Naive thymus-derived CD8-positive, alpha-beta T cell (primary cell): ENCODE results near the gene HEXD. TPM values are rescaled to one million over a fixed set of nuclear protein-coding genes. Genes with fewer than 3 reads are reported as not detected.

Experiments used
- ATAC-seq, 2 donors: fragments of 150-1000 bp; cut with Tn5 transposase in 1 of 2; sonication (Bioruptor Pico), chemical (Tn5 transposase) in 1 of 2; 1 replicate in 1 of 2; 2 replicates in 1 of 2; pipeline ENCODE4 v1.10.0; 2021; ENCODE audit warnings: mild to moderate bottlenecking in 2 of 2, moderate library complexity in 2 of 2
- POLR2A ChIA-PET: fragments of 350-600 bp; sonication (Branson Sonifier 250); formaldehyde crosslinking; loops from one replicate; lab custom pipeline; 2021; ENCODE audit warnings: antibody characterized with exemption; lab: Charles Lee
- DNase-seq, 10 donors: peaks; one replicate each; pipeline versions ENCODE4 v3.0.0 to v3.0.0-alpha.2; 2020 to 2022
- H3K27ac Mint-ChIP-seq, 10 donors: one replicate each; pipeline ENCODE4 v1.8.0; 2020 to 2022; ENCODE audit warnings: mild to moderate bottlenecking in 10 of 10, mixed read lengths in 10 of 10, moderate library complexity in 4 of 10, inconsistent platforms in 1 of 10
- H3K27me3 Mint-ChIP-seq, 5 donors: one replicate each; pipeline ENCODE4 v1.8.0; 2021 to 2022; ENCODE audit warnings: mixed read lengths in 5 of 5
- H3K36me3 Mint-ChIP-seq, 3 donors: one replicate each; pipeline ENCODE4 v1.8.0; 2020 to 2022; ENCODE audit warnings: mixed read lengths in 3 of 3, mild to moderate bottlenecking in 2 of 3, inconsistent platforms in 1 of 3
- H3K4me1 Mint-ChIP-seq, 4 donors: one replicate each; pipeline ENCODE4 v1.8.0; 2021 to 2022; ENCODE audit warnings: mixed read lengths in 4 of 4
- H3K4me3 Mint-ChIP-seq, 10 donors: one replicate each; pipeline ENCODE4 v1.8.0; 2020 to 2022; ENCODE audit warnings: mild to moderate bottlenecking in 10 of 10, mixed read lengths in 10 of 10, moderate library complexity in 6 of 10, inconsistent platforms in 1 of 10
- H3K9me3 Mint-ChIP-seq, 9 donors: one replicate each; pipeline ENCODE4 v1.8.0; 2020 to 2022; ENCODE audit warnings: mixed read lengths in 9 of 9, mild to moderate bottlenecking in 3 of 9, inconsistent platforms in 1 of 9, moderate library complexity in 1 of 9
- polyA plus RNA-seq, 3 donors: library from polyadenylated mRNA; unstranded; fragments of 300-500 nt; fragmentation: Illumina TruSeq; gene quantifications; one replicate each; pipeline ENCODE4 v1.2.3, GENCODE V29; 2021
- total RNA-seq, 8 experiments: library from RNA in 2 of 8; stranded (reverse) in 2 of 8; gene quantifications; one replicate each; pipeline ENCODE4 v1.2.3 and lab custom pipeline; 2021 to 2026

HEXD gene
- total and polyA plus RNA-seq, 5 experiments from 2014 or later, result 12.1 to 122 (median 18.8) TPM

GRCh38 chr17:82433560-82434215 is 15.5 kb downstream of the HEXD start:
- peaks cover 8 to 48% (median 24%) of the 10 kb centered on the region in 4 donors for H3K4me1 Mint-ChIP-seq
- H3K27me3 Mint-ChIP-seq, result no peaks in the 10 kb centered on the region
- no peak for DNase-seq
- ATAC-seq, result no peak
- peaks cover 0 to 32% (median 0%) of the 10 kb centered on the region in 3 donors for H3K36me3 Mint-ChIP-seq
- H3K9me3 Mint-ChIP-seq, result no peaks in the 10 kb centered on the region
- peak overlapping the region in 3 of 10 donors; percentile 17 to 71 (median 36) for H3K27ac Mint-ChIP-seq
- POLR2A ChIA-PET, result interaction anchor here (1.4 kb wide), 2 partner anchors 15 kb away, joined by 3 to 6 read pairs; no protein-coding TSS in a partner anchor
- H3K4me3 Mint-ChIP-seq, result no peak overlapping the region

- POLR2A ChIA-PET, result interaction anchor here (1.4 kb wide), 1 partner anchor 15 kb away, joined by 3 read pairs; no protein-coding TSS in a partner anchor
- Mint-ChIP-seq H3K36me3 (peaks cover 0 to 29% (median 0%) of the 10 kb centered on the region in 3 donors), H3K27ac (peak overlapping the region in 6 of 10 donors; percentile 24 to 74 (median 32)), H3K4me1 (peaks cover 8 to 43% (median 22%) of the 10 kb centered on the region in 4 donors), H3K9me3 (no peaks in the 10 kb centered on the region), H3K4me3 (peak overlapping the region in 1 of 10 donors; percentile 19), H3K27me3 (no peaks in the 10 kb centered on the region)
- DNase-seq (peak in 4 of 10 donors; percentile 18 to 33 (median 24)), ATAC-seq (peak; percentile 72 to 75)
Observed at GRCh38 chr17:82434216-82434565, 16.0 kb downstream of the HEXD start.

DNA sequence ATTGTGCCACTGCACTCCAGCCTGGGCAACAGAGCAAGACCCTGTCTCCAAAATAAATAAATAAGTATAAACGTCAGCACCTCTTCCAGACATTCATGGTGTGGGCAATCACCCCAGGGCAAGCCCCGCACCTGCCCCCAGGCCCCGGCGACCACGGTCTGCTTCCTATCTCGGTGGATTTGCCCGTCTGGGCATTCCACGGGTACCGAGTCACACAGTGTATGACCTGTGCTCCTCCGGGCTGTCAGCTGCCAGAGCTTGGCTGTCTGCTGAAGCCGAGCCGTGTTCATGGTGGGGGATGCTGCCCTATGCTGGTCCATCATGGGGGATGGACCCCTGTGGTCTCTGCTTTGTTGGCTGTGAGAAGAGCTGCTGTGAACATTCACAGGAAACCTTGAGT is 17.0 kb downstream of the HEXD start:
- H3K27me3 Mint-ChIP-seq, result no peaks in the 10 kb centered on the region
- ATAC-seq (no peak), DNase-seq (peak in 1 of 10 donors; percentile 19)
- peaks cover 0 to 20% (median 0%) of the 10 kb centered on the region in 3 donors for H3K36me3 Mint-ChIP-seq
- peak overlapping the region in 2 of 10 donors; percentile 25 to 62 for H3K27ac Mint-ChIP-seq
- POLR2A ChIA-PET, result interaction anchor here (1.3 to 1.4 kb wide), 2 partner anchors 14 to 16 kb away, joined by 3 read pairs; no protein-coding TSS in a partner anchor
- no peaks in the 10 kb centered on the region for H3K9me3 Mint-ChIP-seq
- peaks cover under 1 to 37% (median 13%) of the 10 kb centered on the region in 4 donors for H3K4me1 Mint-ChIP-seq
- H3K4me3 Mint-ChIP-seq, result no peak overlapping the region

- no peaks in the 10 kb centered on the region for H3K9me3 Mint-ChIP-seq
- H3K27me3 Mint-ChIP-seq, result no peaks in the 10 kb centered on the region
- peaks cover 2 to 36% (median 12%) of the 10 kb centered on the region in 4 donors for H3K4me1 Mint-ChIP-seq
- H3K36me3 Mint-ChIP-seq, result peaks cover 0 to 16% (median 0%) of the 10 kb centered on the region in 3 donors
- DNase-seq, result peak in 1 of 10 donors; percentile 50
- POLR2A ChIA-PET, result interaction anchor here (0.6 to 1.3 kb wide), 4 partner anchors 13 to 86 kb away, joined by 3 to 5 read pairs (median 4); no protein-coding TSS in a partner anchor
- H3K4me3 Mint-ChIP-seq, result no peak overlapping the region
- H3K27ac Mint-ChIP-seq, result peak overlapping the region in 2 of 10 donors; percentile 22 to 53
- no peak for ATAC-seq
Observed at GRCh38 chr17:82435601-82436583, 17.7 kb downstream of the HEXD start.

DNA sequence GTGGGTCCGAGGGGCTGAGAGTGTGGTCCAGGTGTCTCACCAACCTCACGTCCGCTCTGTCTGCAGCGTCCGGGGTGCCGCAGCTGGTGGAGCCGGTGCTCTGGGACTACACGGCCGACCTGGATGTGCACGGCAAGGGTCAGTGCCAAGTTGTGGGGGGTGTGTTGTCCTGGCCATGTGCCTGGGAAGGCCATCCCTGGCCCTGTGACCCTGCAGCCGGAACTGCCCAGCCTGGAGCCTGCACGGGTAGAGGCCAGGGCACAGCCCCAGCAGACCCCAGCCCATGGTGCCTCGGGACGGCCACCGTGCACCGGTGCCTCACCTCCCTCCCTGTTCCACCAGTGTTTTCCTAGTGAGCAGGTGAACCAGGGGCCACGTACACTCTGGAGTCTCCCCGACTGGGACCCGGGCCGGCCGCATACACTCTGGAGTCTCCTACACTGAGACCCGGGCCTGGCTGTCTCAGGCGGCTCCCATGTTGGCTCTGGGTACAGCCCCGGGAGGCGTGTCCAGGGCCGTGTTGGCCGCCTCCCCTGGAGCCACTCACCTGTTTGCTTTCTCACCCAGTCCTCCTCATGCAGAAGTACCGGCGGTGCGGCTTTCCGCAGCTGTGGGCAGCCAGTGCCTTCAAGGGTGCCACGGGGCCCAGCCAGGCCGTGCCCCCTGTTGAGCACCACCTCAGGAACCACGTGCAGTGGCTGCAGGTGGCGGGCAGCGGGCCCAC is 18.6 kb downstream of the HEXD start:
- H3K27ac Mint-ChIP-seq, result peak overlapping the region in 2 of 10 donors; percentile 22 to 53
- H3K9me3 Mint-ChIP-seq, result no peaks in the 10 kb centered on the region
- no peaks in the 10 kb centered on the region for H3K27me3 Mint-ChIP-seq
- peaks cover 2 to 38% (median 12%) of the 10 kb centered on the region in 4 donors for H3K4me1 Mint-ChIP-seq
- ATAC-seq, result no peak
- peaks cover 0 to 7% (median 0%) of the 10 kb centered on the region in 3 donors for H3K36me3 Mint-ChIP-seq
- POLR2A ChIA-PET, result interaction anchor here (1.0 to 2.0 kb wide), 2 partner anchors 13 kb away, joined by 3 to 9 read pairs; no protein-coding TSS in a partner anchor
- peak in 1 of 10 donors; percentile 55 for DNase-seq
- H3K4me3 Mint-ChIP-seq, result no peak overlapping the region

- no peak for ATAC-seq
- Mint-ChIP-seq H3K27me3 (no peaks in the 10 kb centered on the region), H3K4me3 (no peak overlapping the region), H3K27ac (peak overlapping the region in 2 of 10 donors; percentile 28 to 61), H3K36me3 (peaks cover 0 to 5% (median 0%) of the 10 kb centered on the region in 3 donors), H3K4me1 (peaks cover 2 to 39% (median 12%) of the 10 kb centered on the region in 4 donors), H3K9me3 (no peaks in the 10 kb centered on the region)
- POLR2A ChIA-PET, result interaction anchor here (1.1 to 2.0 kb wide), 2 partner anchors 12 to 20 kb away, joined by 3 to 9 read pairs; no protein-coding TSS in a partner anchor
- peak in 1 of 10 donors; percentile 35 for DNase-seq
Observed at GRCh38 chr17:82437325-82437668, 19.1 kb downstream of the HEXD start.

- H3K27me3 Mint-ChIP-seq, result no peaks in the 10 kb centered on the region
- ATAC-seq, result no peak
- no peak overlapping the region for H3K4me3 Mint-ChIP-seq
- peaks cover 2 to 35% (median 14%) of the 10 kb centered on the region in 4 donors for H3K4me1 Mint-ChIP-seq
- H3K9me3 Mint-ChIP-seq, result no peaks in the 10 kb centered on the region
- POLR2A ChIA-PET, result interaction anchor here (1.0 to 2.0 kb wide), 4 partner anchors 11 to 20 kb away, joined by 3 to 9 read pairs (median 4); partner anchors contain the start of gene NARF
- peaks cover 0 to 14% (median 0%) of the 10 kb centered on the region in 3 donors for H3K36me3 Mint-ChIP-seq
- DNase-seq, result peak in 1 of 10 donors; percentile 23
- H3K27ac Mint-ChIP-seq, result peak overlapping the region in 3 of 10 donors; percentile 2 to 61 (median 18)
Observed at GRCh38 chr17:82438401-82439193, 20.4 kb downstream of the HEXD start.

- H3K27ac Mint-ChIP-seq, result peak overlapping the region in 1 of 10 donors; percentile 31
- H3K9me3 Mint-ChIP-seq, result no peaks in the 10 kb centered on the region
- H3K4me1 Mint-ChIP-seq, result peaks cover 0 to 29% (median 10%) of the 10 kb centered on the region in 4 donors
- POLR2A ChIA-PET, result interaction anchor here (1.0 to 2.0 kb wide), 4 partner anchors 10 to 20 kb away, joined by 3 to 9 read pairs (median 4); partner anchors contain the start of gene NARF
- H3K4me3 Mint-ChIP-seq, result no peak overlapping the region
- ATAC-seq (no peak), DNase-seq (peak in 1 of 10 donors; percentile 42)
- H3K27me3 Mint-ChIP-seq, result no peaks in the 10 kb centered on the region
- H3K36me3 Mint-ChIP-seq, result peaks cover 0 to 14% (median 0%) of the 10 kb centered on the region in 3 donors
Observed at GRCh38 chr17:82439194-82439828, 21.2 kb downstream of the HEXD start.

DNA sequence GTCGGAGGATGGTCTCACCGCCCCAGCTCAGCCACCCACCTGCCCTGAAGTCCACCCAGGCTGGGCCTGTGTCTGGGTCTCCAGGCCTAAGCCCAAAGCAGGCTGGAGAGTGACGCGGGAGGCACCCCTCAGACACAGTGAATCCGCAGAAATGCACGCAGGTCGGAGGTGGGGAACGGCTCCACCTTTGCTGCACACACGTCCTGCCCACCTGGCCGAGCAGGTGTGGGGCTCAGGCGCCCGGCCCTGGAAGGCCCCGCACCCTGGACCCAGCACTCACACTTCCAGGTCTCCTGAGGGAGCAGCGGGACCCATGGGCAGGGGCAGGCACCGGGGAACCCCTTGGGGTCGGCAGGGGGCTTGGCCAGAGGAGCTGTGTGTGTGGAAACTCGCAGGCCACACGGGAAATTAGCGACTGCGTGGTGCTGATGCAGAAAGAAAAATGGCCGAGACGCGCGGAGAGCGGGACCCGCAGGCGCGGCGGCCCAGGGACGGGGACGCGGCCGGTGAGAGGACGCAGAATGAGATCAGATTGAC is 21.8 kb downstream of the HEXD start:
- H3K4me3 Mint-ChIP-seq, result no peak overlapping the region
- no peaks in the 10 kb centered on the region for H3K9me3 Mint-ChIP-seq
- H3K27ac Mint-ChIP-seq, result peak overlapping the region in 1 of 10 donors; percentile 3
- no peaks in the 10 kb centered on the region for H3K27me3 Mint-ChIP-seq
- peaks cover 0 to 23% (median 8%) of the 10 kb centered on the region in 4 donors for H3K4me1 Mint-ChIP-seq
- peak in 1 of 10 donors; percentile 28 for DNase-seq
- POLR2A ChIA-PET, result interaction anchor here (1.1 to 1.6 kb wide), 2 partner anchors 10 to 18 kb away, joined by 3 to 5 read pairs; no protein-coding TSS in a partner anchor
- ATAC-seq, result no peak
- peaks cover 0 to 14% (median 0%) of the 10 kb centered on the region in 3 donors for H3K36me3 Mint-ChIP-seq

GRCh38 chr17:82440469-82440981 is 22.4 kb downstream of the HEXD start:
- no peak for DNase-seq
- Mint-ChIP-seq H3K9me3 (no peaks in the 10 kb centered on the region), H3K27ac (peak overlapping the region in 4 of 10 donors; percentile 34 to 70 (median 50)), H3K4me1 (peaks cover 0 to 17% (median 7%) of the 10 kb centered on the region in 4 donors), H3K4me3 (peak overlapping the region in 1 of 10 donors; percentile 42), H3K36me3 (peaks cover 0 to 14% (median 0%) of the 10 kb centered on the region in 3 donors), H3K27me3 (no peaks in the 10 kb centered on the region)
- no peak for ATAC-seq
- POLR2A ChIA-PET, result interaction anchor here (1.1 to 1.6 kb wide), 2 partner anchors 9 to 18 kb away, joined by 3 to 5 read pairs; no protein-coding TSS in a partner anchor
